DOHH2 (cell line): Measurements from ENCODE around the gene SLC39A2.

Experiments
- CTCF ChIP-seq: fragments of 200-600 bp; sonication (generic); IDR thresholded peaks from one replicate; pipeline ENCODE4 v1.5.1; 2014; ENCODE audit warnings: antibody characterized with exemption, mild to moderate bottlenecking, low read depth, low read length; ENCODE audit not compliant: poor library complexity, severe bottlenecking
- EZH2phosphoT487 ChIP-seq: fragments of 200-600 bp; sonication (generic); IDR thresholded peaks from 2 replicates; pipeline ENCODE4 v1.6.1; 2017; ENCODE audit warnings: borderline replicate concordance, mild to moderate bottlenecking, antibody characterized with exemption, low read length, moderate library complexity, mixed read lengths

GRCh38 chr14:21015312-21015711 lies 16.2 kb downstream of the SLC39A2 start:
- TF ChIP-seq EZH2phosphoT487, result no peak
- TF ChIP-seq CTCF, result no peak
